ENCODE measurements around the gene ARFGAP1.

Gene ARFGAP1

GRCh38 chr20:63254232-63254605 is 18.4 kb upstream of the ARFGAP1 start, which contains the start of gene NKAIN4:
Gene NKAIN4 (minus strand): TSS chr20:63254463. CDS start chr20:63254450, 13 bp downstream.
- Histone ChIP-seq H4K20me1 (ENCODE audit: insufficient read depth, low read length) (peaks cover 5% of the 10 kb centered on the region), H3K36me3 (ENCODE audit: insufficient read depth, low read length) (no peaks in the 10 kb centered on the region), H3K4me3 (ENCODE audit: low read depth in 1 of 2, low read length in 2 of 2) (no peak within 1 kb of the TSS), H3K4me2 (ENCODE audit: insufficient read depth, low read length) (no peak within 1 kb of the TSS), H3K9me3 (ENCODE audit: insufficient read depth, low read length, severe bottlenecking) (no peaks in the 10 kb centered on the region), H3K9ac (ENCODE audit: low read depth, low read length) (no peak within 1 kb of the TSS), H2AFZ (ENCODE audit: low read depth, low read length) (no peak within 1 kb of the TSS), H3K4me1 (ENCODE audit: insufficient read depth, low read length) (no peaks in the 10 kb centered on the region), H3K27ac (ENCODE audit: low read length) (no peak within 1 kb of the TSS), H3K27me3 (ENCODE audit: insufficient read depth, low read length, poor library complexity) (no peaks in the 10 kb centered on the region), H3K79me2 (ENCODE audit: insufficient read depth, low read length) (no peaks in the 10 kb centered on the region)
- ATAC-seq (ENCODE audit: insufficient read depth, low read depth) (no peak), DNase-seq (no peak)
- TF ChIP-seq CTCF (IDR thresholded peaks at IDR 0.05; ENCODE audit: borderline replicate concordance, extremely low read depth, low read length, poor library complexity, severe bottlenecking) (no peak), EZH2 (IDR thresholded peaks at IDR 0.05; ENCODE audit: borderline replicate concordance, low read depth, low read length, severe bottlenecking) (no peak)

GRCh38 chr20:63254606-63255384 is 17.8 kb upstream of the ARFGAP1 start:
- Histone ChIP-seq H3K9ac (ENCODE audit: low read depth, low read length) (no peak overlapping the region), H3K79me2 (ENCODE audit: insufficient read depth, low read length) (no peaks in the 10 kb centered on the region), H3K9me3 (ENCODE audit: insufficient read depth, low read length, severe bottlenecking) (no peaks in the 10 kb centered on the region), H3K27ac (ENCODE audit: low read length) (no peak overlapping the region), H3K27me3 (ENCODE audit: insufficient read depth, low read length, poor library complexity) (no peaks in the 10 kb centered on the region), H3K4me3 (ENCODE audit: low read depth in 1 of 2, low read length in 2 of 2) (no peak overlapping the region), H3K4me2 (ENCODE audit: insufficient read depth, low read length) (no peak overlapping the region), H3K36me3 (ENCODE audit: insufficient read depth, low read length) (no peaks in the 10 kb centered on the region), H4K20me1 (ENCODE audit: insufficient read depth, low read length) (peaks cover 5% of the 10 kb centered on the region), H2AFZ (ENCODE audit: low read depth, low read length) (no peak overlapping the region), H3K4me1 (ENCODE audit: insufficient read depth, low read length) (no peaks in the 10 kb centered on the region)
- no peak for ATAC-seq (ENCODE audit: insufficient read depth, low read depth)
- DNase-seq, result no peak
- no peak for TF ChIP-seq CTCF (IDR thresholded peaks at IDR 0.05; ENCODE audit: borderline replicate concordance, extremely low read depth, low read length, poor library complexity, severe bottlenecking)
- no peak for TF ChIP-seq EZH2 (IDR thresholded peaks at IDR 0.05; ENCODE audit: borderline replicate concordance, low read depth, low read length, severe bottlenecking)

GRCh38 chr20:63255931-63256704 is 16.5 kb upstream of the ARFGAP1 start:
- H3K4me1 ChIP-seq (ENCODE audit: insufficient read depth, low read length), result no peaks in the 10 kb centered on the region
- ATAC-seq (ENCODE audit: insufficient read depth, low read depth) (no peak; the same call in 2 of the 3 replicates), DNase-seq (no peak)
- H4K20me1 ChIP-seq (ENCODE audit: insufficient read depth, low read length), result peaks cover 5% of the 10 kb centered on the region; the same call in 1 of the 2 replicates
- H3K36me3 ChIP-seq (ENCODE audit: insufficient read depth, low read length), result no peaks in the 10 kb centered on the region
- H3K79me2 ChIP-seq (ENCODE audit: insufficient read depth, low read length), result no peaks in the 10 kb centered on the region
- H3K9ac ChIP-seq (ENCODE audit: low read depth, low read length), result no peak overlapping the region
- no peak overlapping the region for H2AFZ ChIP-seq (ENCODE audit: low read depth, low read length)
- H3K9me3 ChIP-seq (ENCODE audit: insufficient read depth, low read length, severe bottlenecking), result no peaks in the 10 kb centered on the region
- TF ChIP-seq EZH2 (IDR thresholded peaks at IDR 0.05; ENCODE audit: borderline replicate concordance, low read depth, low read length, severe bottlenecking) (no peak), CTCF (IDR thresholded peaks at IDR 0.05; ENCODE audit: borderline replicate concordance, extremely low read depth, low read length, poor library complexity, severe bottlenecking) (no peak)
- no peak overlapping the region for H3K4me3 ChIP-seq (ENCODE audit: low read depth in 1 of 2, low read length in 2 of 2)
- no peak overlapping the region for H3K27ac ChIP-seq (ENCODE audit: low read length)
- H3K4me2 ChIP-seq (ENCODE audit: insufficient read depth, low read length), result no peak overlapping the region
- H3K27me3 ChIP-seq (ENCODE audit: insufficient read depth, low read length, poor library complexity), result no peaks in the 10 kb centered on the region

Measured in DND-41 (cell line).